ENCODE data around the gene OR6X1.

Gene OR6X1

GRCh38 chr11:123754101-123754568 lies at the start of gene OR6X1:
Gene OR6X1, minus strand, starts transcription at chr11:123754518. Its CDS starts 0 bp downstream, at chr11:123754518.
- no peak for DNase-seq (ENCODE audit: low read depth, low spot score)

GRCh38 chr11:123801765-123802164 lies 47.4 kb upstream of the OR6X1 start:
- DNase-seq (ENCODE audit: low read depth, low spot score), result no peak

GRCh38 chr11:123800036-123800435 lies 45.7 kb upstream of the OR6X1 start:
- DNase-seq (ENCODE audit: low read depth, low spot score), result no peak

GRCh38 chr11:123799438-123799837 lies 45.1 kb upstream of the OR6X1 start:
- no peak for DNase-seq (ENCODE audit: low read depth, low spot score)

- no peak for DNase-seq (ENCODE audit: low read depth, low spot score)
These were observed 44.4 kb upstream of the OR6X1 start for GRCh38 chr11:123798513-123799252.

- no peak for DNase-seq (ENCODE audit: low read depth, low spot score)
These were observed 43.8 kb upstream of the OR6X1 start for GRCh38 chr11:123798079-123798478.

- no peak for DNase-seq (ENCODE audit: low read depth, low spot score)
These were observed 43.2 kb upstream of the OR6X1 start for GRCh38 chr11:123797541-123797940.

GRCh38 chr11:123797114-123797513 lies 42.8 kb upstream of the OR6X1 start:
- DNase-seq (ENCODE audit: low read depth, low spot score), result no peak

GRCh38 chr11:123796226-123796625 lies 41.9 kb upstream of the OR6X1 start:
- DNase-seq (ENCODE audit: low read depth, low spot score), result no peak

- no peak for DNase-seq (ENCODE audit: low read depth, low spot score)
These were observed 29.2 kb upstream of the OR6X1 start for GRCh38 chr11:123783536-123783935.

- DNase-seq (ENCODE audit: low read depth, low spot score), result no peak
These were observed 24.2 kb upstream of the OR6X1 start for GRCh38 chr11:123778511-123778910.

GRCh38 chr11:123775715-123776549 lies 21.6 kb upstream of the OR6X1 start:
- DNase-seq (ENCODE audit: low read depth, low spot score), result no peak

GRCh38 chr11:123775289-123775688 lies 21.0 kb upstream of the OR6X1 start:
- peak; percentile 95 for DNase-seq (ENCODE audit: low read depth, low spot score)

GRCh38 chr11:123773959-123774358 lies 19.6 kb upstream of the OR6X1 start:
- no peak for DNase-seq (ENCODE audit: low read depth, low spot score)

GRCh38 chr11:123773026-123773425 lies 18.7 kb upstream of the OR6X1 start:
- no peak for DNase-seq (ENCODE audit: low read depth, low spot score)

- no peak for DNase-seq (ENCODE audit: low read depth, low spot score)
These were observed 17.3 kb upstream of the OR6X1 start for GRCh38 chr11:123771664-123772063.

- no peak for DNase-seq (ENCODE audit: low read depth, low spot score)
These were observed 16.4 kb upstream of the OR6X1 start for GRCh38 chr11:123770712-123771111.

- no peak for DNase-seq (ENCODE audit: low read depth, low spot score)
These were observed 11.3 kb upstream of the OR6X1 start for GRCh38 chr11:123765601-123766000.

GRCh38 chr11:123762422-123762821 lies 8.1 kb upstream of the OR6X1 start:
- DNase-seq (ENCODE audit: low read depth, low spot score), result no peak

GRCh38 chr11:123760894-123761293 lies 6.6 kb upstream of the OR6X1 start:
- DNase-seq (ENCODE audit: low read depth, low spot score), result no peak

- DNase-seq (ENCODE audit: low read depth, low spot score), result no peak
These were observed 3.7 kb upstream of the OR6X1 start for GRCh38 chr11:123757976-123758375.

GRCh38 chr11:123755813-123756212 lies 1.5 kb upstream of the OR6X1 start:
- no peak for DNase-seq (ENCODE audit: low read depth, low spot score)

- DNase-seq (ENCODE audit: low read depth, low spot score), result no peak
These were observed 1.0 kb upstream of the OR6X1 start for GRCh38 chr11:123755344-123755743.

Data from iPS DF 19.7 (cell line).